Cardiac fibroblast (primary cell): ENCODE data around the gene RFPL2.

Experiments
- DNase-seq, 2 donors: peaks; one replicate each; pipeline versions ENCODE4 v3.0.0 to v3.0.0-alpha.2; 2010; ENCODE audit warnings: low read depth in 2 of 2
- H3K4me3 ChIP-seq, 2 donors: replicated peaks in 1 of 2; 1 replicate in 1 of 2; 2 replicates in 1 of 2; pipeline ENCODE4 v1.5.1; 2011; ENCODE audit warnings: low read depth in 2 of 2, low read length in 2 of 2, mild to moderate bottlenecking in 2 of 2, moderate library complexity in 1 of 2
- CTCF ChIP-seq: IDR thresholded peaks from one replicate; pipeline ENCODE4 v1.5.1; 2011; ENCODE audit warnings: low read depth, mild to moderate bottlenecking, low read length, inconsistent platforms

The RFPL2 gene

GRCh38 chr22:32207971-32208480 is 3.2 kb upstream of the RFPL2 start:
- DNase-seq = no peak
- no peak overlapping the region for H3K4me3 ChIP-seq
- TF ChIP-seq CTCF = no peak

GRCh38 chr22:32206774-32207758 is 2.2 kb upstream of the RFPL2 start:
- no peak overlapping the region for H3K4me3 ChIP-seq
- TF ChIP-seq CTCF = peak; percentile 62
- peak; percentile 20 to 27 for DNase-seq

GRCh38 chr22:32205974-32206773 is 1.3 kb upstream of the RFPL2 start:
- no peak for TF ChIP-seq CTCF
- no peak overlapping the region for H3K4me3 ChIP-seq
- DNase-seq = no peak

- DNase-seq = no peak
- no peak overlapping the region for H3K4me3 ChIP-seq
- no peak for TF ChIP-seq CTCF
Measured at GRCh38 chr22:32204040-32204855, 625 bp downstream of the RFPL2 start.

GRCh38 chr22:32203181-32204039 is 1.5 kb downstream of the RFPL2 start:
- no peak overlapping the region for H3K4me3 ChIP-seq

More at GRCh38 chr22:32203181-32204039, 1.5 kb downstream of the RFPL2 start:
- DNase-seq = no peak
- no peak for TF ChIP-seq CTCF
